Heart right ventricle (tissue), 16 donors: ENCODE data around the gene DAGLA. TPM values are rescaled to one million over a fixed set of nuclear protein-coding genes. Genes with fewer than 3 reads are reported as not detected.

ENCODE experiments used
- ATAC-seq, 8 donors: fragments of 200-7000 bp; cut with Tn5 transposase; one replicate each; pipeline ENCODE4 v1.9.1; 2020; ENCODE audit warnings: mild to moderate bottlenecking in 8 of 8, moderate library complexity in 8 of 8, moderate number of reproducible peaks in 1 of 8
- DNase-seq, 2 donors: peaks; one replicate each; pipeline ENCODE4 v3.0.0-alpha.2; 2020
- H3K27ac ChIP-seq, 10 donors: fragments of 200-600 bp; sonication (generic) in 2 of 10; one replicate each; pipeline versions ENCODE4 v1.5.0 to v1.8.0; 2020 to 2022; ENCODE audit warnings: mild to moderate bottlenecking in 3 of 10
- H3K27me3 ChIP-seq, 7 donors: fragments of 200-600 bp; one replicate each; pipeline ENCODE4 v1.8.0; 2021 to 2022; ENCODE audit warnings: mild to moderate bottlenecking in 2 of 7
- H3K36me3 ChIP-seq, 9 donors: fragments of 200-600 bp; sonication (generic) in 1 of 9; one replicate each; pipeline versions ENCODE4 v1.5.0 to v1.8.0; 2020 to 2022; ENCODE audit warnings: mild to moderate bottlenecking in 2 of 9
- H3K4me1 ChIP-seq, 9 donors: fragments of 200-600 bp; sonication (generic) in 1 of 9; one replicate each; pipeline versions ENCODE4 v1.5.0 to v1.8.0; 2020 to 2022; ENCODE audit warnings: mild to moderate bottlenecking in 4 of 9
- H3K4me3 ChIP-seq, 10 donors: fragments of 200-600 bp; sonication (generic) in 2 of 10; one replicate each; pipeline versions ENCODE4 v1.5.0 to v1.8.0; 2020 to 2022; ENCODE audit warnings: mild to moderate bottlenecking in 7 of 10, moderate library complexity in 2 of 10
- H3K9me3 ChIP-seq, 11 donors: fragments of 200-600 bp in 10 of 11; sonication (generic) in 2 of 11; one replicate each; pipeline versions ENCODE4 v1.5.0 to v1.8.0; 2013 to 2022; ENCODE audit warnings: mild to moderate bottlenecking in 2 of 11, control low read depth in 1 of 11, moderate library complexity in 1 of 11
- WGBS, 2 donors: extraction: QIAGEN DNeasy Blood & Tissue Kit; methylation state at CpG; one replicate each; pipeline ENCODE4 v1.1.7; 2013; ENCODE audit warnings: inconsistent platforms in 1 of 2; 5-methylcytosine and 5-hydroxymethylcytosine counted together
- intact Hi-C, 10 donors: fragments of 100-400 bp; cut with DNase I; formaldehyde crosslinking; loops; one replicate each; pipeline versions ENCODE4 v1.11.1 to v1.14.2; 2022
- polyA plus RNA-seq, 2 donors: library from polyadenylated mRNA; stranded (reverse); fragments of 200-250 nt; gene quantifications; one replicate each; pipeline ENCODE4 v1.2.3, GENCODE V29; 2013
- total RNA-seq, 10 donors: library from RNA; stranded (reverse); fragmentation: NEBNext Ultra II Directional in 3 of 10; extraction: Animal tissue kit (Norgen Biotek cat#: 25700) in 3 of 10; gene quantifications; one replicate each; pipeline versions ENCODE4 v1.2.1 to v1.2.4, GENCODE V29; 2021 to 2023
- TF ChIP-seq, protein P1 (sequence below), 9 donors: fragments of 200-600 bp; sonication (generic) in 2 of 9; IDR thresholded peaks; one replicate each; pipeline versions ENCODE4 v1.5.0 to v1.8.0; 2021 to 2022; ENCODE audit warnings: antibody characterized with exemption in 9 of 9, mild to moderate bottlenecking in 5 of 9, moderate library complexity in 1 of 9
- donor health status: Arrhythmogenic right ventricular cardiomyopathy.
- donor health status: ischemic (EF 13 %, LVEDD 7.1; RV severe dilation, severe dysfunction).
- donor health status: healthy with polysubstance abuse.
- donor health status: DM: no; HTN: yes; CAD: no.
- donor health status: DM: no; HTN: no; CAD: no.
- donor health status: ischemic (EF 25% LVEDD 6.9; RV normal size, moderate dysfunction).
- donor health status: ischemic (EF 25% LVEDD 5.7; RV mildly dilated, moderate dysfunction).
- donor health status: healthy.
- donor health status: DM: yes; HTN: yes; CAD: no.
- donor health status: Ischemic cardiomyopathy.
- donor health status: ischemic (EF 35%, LVEDD 5.7; RV mildly dilated, moderate dysfunction).
- donor health status: nonischemic (EF 11% LVEDD 7.7; RV severe dilation, severe dysfunction).
- donor health status: DM: yes; HTN: yes; CAD: no.
- donor health status: PGD.
- donor health status: ischemic (EF 29% LVEDD 5.4; RV normal size, mild dysfunction).
- donor health status: nonischemic (EF 23%, LVEDD 6.1; RV moderate dilation, normal function).

The DAGLA gene
- total and polyA plus RNA-seq, 12 donors, result 1.5 to 5.0 (median 3.2) TPM

DNA sequence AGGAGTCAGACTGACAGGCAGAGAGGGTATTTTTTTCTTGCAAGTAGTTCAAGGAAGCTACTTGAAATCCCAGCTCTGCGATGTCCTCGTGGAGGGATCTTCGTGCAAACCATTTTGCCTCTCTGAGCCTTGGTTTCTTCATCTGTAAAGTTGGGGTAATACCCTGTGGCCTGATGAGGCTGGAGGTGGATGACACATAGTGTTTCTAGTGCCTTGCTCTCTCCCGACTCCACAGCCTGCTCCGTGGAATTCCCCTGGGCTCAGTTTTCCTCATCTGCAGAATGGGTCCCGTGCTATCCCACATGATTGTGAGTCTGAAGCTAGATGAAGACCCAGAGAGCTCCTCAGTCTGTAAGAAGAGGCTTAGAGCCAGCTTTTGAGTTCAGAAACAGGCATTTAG, 32.7 kb downstream of the DAGLA start:
- 93 to 98% methylated on average over 6 of the region's 6 CpGs for WGBS, 2 donors
- intact Hi-C loops, result no loop called here
- Histone ChIP-seq H3K27me3 (no peaks in the 10 kb centered on the region), H3K27ac (no peak overlapping the region), H3K9me3 (no peaks in the 10 kb centered on the region), H3K4me3 (no peak overlapping the region), H3K4me1 (peaks cover 0 to 32% (median 7%) of the 10 kb centered on the region in 9 donors), H3K36me3 (no peaks in the 10 kb centered on the region)
- no peak for ATAC-seq
- TF ChIP-seq, protein P1, sequence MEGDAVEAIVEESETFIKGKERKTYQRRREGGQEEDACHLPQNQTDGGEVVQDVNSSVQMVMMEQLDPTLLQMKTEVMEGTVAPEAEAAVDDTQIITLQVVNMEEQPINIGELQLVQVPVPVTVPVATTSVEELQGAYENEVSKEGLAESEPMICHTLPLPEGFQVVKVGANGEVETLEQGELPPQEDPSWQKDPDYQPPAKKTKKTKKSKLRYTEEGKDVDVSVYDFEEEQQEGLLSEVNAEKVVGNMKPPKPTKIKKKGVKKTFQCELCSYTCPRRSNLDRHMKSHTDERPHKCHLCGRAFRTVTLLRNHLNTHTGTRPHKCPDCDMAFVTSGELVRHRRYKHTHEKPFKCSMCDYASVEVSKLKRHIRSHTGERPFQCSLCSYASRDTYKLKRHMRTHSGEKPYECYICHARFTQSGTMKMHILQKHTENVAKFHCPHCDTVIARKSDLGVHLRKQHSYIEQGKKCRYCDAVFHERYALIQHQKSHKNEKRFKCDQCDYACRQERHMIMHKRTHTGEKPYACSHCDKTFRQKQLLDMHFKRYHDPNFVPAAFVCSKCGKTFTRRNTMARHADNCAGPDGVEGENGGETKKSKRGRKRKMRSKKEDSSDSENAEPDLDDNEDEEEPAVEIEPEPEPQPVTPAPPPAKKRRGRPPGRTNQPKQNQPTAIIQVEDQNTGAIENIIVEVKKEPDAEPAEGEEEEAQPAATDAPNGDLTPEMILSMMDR (IDR thresholded peaks at IDR 0.05), result no peak
- no peak for DNase-seq

DNA sequence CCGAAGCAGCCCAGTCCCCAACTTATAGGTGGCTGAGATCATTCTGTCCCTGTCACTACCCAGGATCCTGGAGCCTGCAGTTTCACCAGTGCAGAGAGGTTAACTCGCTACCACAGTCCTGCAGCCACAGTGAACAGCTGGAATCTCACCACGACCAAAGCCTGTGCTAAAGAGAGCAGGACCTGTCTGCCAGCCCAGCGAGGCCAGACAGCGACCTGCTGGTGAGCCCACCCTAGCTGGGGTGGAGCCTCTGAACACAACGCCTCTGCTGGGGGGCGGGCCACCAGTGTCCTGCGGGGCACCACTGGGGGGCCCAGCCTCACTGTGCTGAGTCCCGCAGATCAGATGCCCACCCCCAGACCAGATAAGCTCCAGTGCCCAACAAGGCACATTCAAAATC, 33.3 kb downstream of the DAGLA start:
- Histone ChIP-seq H3K4me3 (no peak overlapping the region), H3K27ac (no peak overlapping the region), H3K9me3 (no peaks in the 10 kb centered on the region), H3K27me3 (no peaks in the 10 kb centered on the region), H3K36me3 (no peaks in the 10 kb centered on the region), H3K4me1 (peaks cover 0 to 38% (median 13%) of the 10 kb centered on the region in 9 donors)
- ATAC-seq (no peak), DNase-seq (no peak)
- 82 to 83% methylated on average over 9 of the region's 9 CpGs for WGBS, 2 donors
- TF ChIP-seq, protein P1 (IDR thresholded peaks at IDR 0.05), result no peak
- intact Hi-C loops, result no loop called here

DNA sequence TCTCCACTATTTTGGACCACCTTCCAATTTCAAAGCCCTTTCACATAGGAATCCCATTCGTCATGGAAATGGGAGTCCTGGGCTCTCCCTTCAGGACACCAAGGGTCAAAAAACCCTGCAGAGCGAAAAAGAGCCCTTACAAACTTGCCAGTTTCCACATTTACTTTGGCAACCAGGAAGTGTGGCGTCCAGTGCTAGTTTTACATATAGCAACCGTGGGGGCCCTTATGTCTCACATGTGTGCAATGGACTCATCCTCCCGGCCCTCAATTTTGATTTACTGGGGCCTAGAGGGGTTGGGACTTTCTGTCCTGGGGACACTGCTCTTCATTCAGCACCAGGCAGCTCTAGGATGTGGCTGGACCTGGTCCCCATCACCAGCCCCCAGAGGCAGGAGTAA, 33.7 kb downstream of the DAGLA start:
- Histone ChIP-seq H3K27ac (no peak overlapping the region), H3K27me3 (no peaks in the 10 kb centered on the region), H3K4me1 (peaks cover 0 to 43% (median 14%) of the 10 kb centered on the region in 9 donors), H3K9me3 (no peaks in the 10 kb centered on the region), H3K36me3 (no peaks in the 10 kb centered on the region), H3K4me3 (no peak overlapping the region)
- ATAC-seq (no peak), DNase-seq (no peak)
- WGBS, 2 donors, result 62 to 74% methylated on average over 5 of the region's 5 CpGs
- TF ChIP-seq, protein P1 (IDR thresholded peaks at IDR 0.05), result no peak
- intact Hi-C loops, result no loop called here

DNA sequence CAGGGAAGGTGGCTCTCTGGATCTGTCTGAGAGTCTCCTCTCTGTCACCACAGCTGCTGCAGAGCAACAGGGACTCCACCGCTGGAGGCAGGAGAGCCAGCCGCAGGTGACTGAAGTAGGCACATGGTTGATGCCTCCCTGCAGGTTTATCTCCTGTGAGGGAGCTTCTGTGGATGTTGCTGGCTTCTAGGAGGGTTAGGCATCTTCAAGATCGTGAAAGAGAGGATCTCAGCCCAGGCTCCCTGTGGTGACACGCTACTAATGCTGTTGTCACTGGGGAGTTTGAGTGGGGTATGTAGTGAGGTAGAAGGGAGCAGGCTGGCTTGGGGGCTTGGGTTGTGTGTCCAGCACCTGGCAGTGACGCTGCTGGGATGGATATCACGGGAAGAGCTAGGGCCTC, 34.1 kb downstream of the DAGLA start:
- intact Hi-C loops, result no loop called here
- no peak for DNase-seq
- WGBS, 2 donors, result 74% methylated on average over 6 of the region's 6 CpGs
- no peak for ATAC-seq
- Histone ChIP-seq H3K36me3 (no peaks in the 10 kb centered on the region), H3K27ac (no peak overlapping the region), H3K27me3 (no peaks in the 10 kb centered on the region), H3K9me3 (no peaks in the 10 kb centered on the region), H3K4me1 (peaks cover 0 to 45% (median 16%) of the 10 kb centered on the region in 9 donors), H3K4me3 (no peak overlapping the region)
- TF ChIP-seq, protein P1 (IDR thresholded peaks at IDR 0.05), result no peak
